Measurements from ENCODE around the gene ANP32E.
A peak's percentile ranks its signal among the peaks of the same experiment; 100 is the strongest.
"Not testable (repeated sequence)": the region's sequence is repeated elsewhere in the genome, so short reads cannot be mapped to it uniquely, and the experiment has no call there.

The ANP32E gene

DNA sequence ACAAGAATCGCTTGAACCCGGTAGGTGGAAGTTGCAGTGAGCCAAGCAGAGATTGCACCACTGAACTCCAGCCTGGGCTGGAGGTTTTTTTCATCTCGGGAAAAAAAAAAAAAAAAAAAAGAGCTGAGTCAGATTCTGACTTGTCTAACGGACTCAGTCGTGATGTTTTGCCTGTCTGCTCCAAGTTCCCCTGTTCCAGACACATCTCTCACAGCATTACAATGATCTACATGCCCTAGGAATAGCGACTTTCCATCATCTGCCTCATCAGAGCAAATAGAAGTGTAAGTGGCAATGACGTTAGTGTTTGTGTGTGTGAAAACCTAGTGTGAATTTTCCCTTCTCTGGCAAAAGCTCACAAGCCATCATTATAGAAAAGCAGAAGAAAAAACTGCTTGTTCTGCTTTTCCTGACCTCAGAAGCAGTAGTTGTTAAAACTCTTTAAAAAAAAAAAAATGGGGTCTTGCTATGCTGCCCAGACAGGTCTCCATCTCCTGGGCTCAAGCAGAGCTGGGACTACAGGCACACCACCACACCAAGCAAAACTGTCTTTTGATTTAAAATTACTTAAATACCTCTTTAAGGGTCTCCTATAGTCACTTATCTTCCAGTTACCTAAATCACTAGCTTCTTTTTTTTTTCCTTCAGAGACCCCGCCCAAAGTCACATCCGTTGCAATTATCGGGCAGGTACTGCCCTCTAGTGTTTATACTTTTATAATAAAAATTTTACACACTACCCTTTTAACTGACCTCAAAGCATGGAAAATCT is 48.9 kb downstream of the ANP32E start:
- no peak overlapping the region for H2BK15ac ChIP-seq (replicated peaks; ENCODE audit: low read depth)
- H4K8ac ChIP-seq (ENCODE audit: low read depth, low read length) = no peak overlapping the region
- H2AK5ac ChIP-seq (ENCODE audit: low read length) = no peak overlapping the region
- H3K4me3 ChIP-seq (ENCODE audit: low read length) = no peak overlapping the region
- H3K36me3 ChIP-seq (ENCODE audit: control insufficient read depth, insufficient read depth, low read length) = no peaks in the 10 kb centered on the region
- H3K79me1 ChIP-seq (ENCODE audit: low read length) = no peaks in the 10 kb centered on the region
- no peak overlapping the region for H3K23ac ChIP-seq (ENCODE audit: low read length)
- H3K18ac ChIP-seq (ENCODE audit: low read length) = no peak overlapping the region
- H3K4me1 ChIP-seq (ENCODE audit: control insufficient read depth, low read depth, low read length) = no peaks in the 10 kb centered on the region
- H2BK120ac ChIP-seq (ENCODE audit: low read depth, low read length) = no peak overlapping the region
- H2BK5ac ChIP-seq (ENCODE audit: low read length) = no peak overlapping the region
- no peak overlapping the region for H3K4me2 ChIP-seq (ENCODE audit: low read length)
- no peaks in the 10 kb centered on the region for H3K79me2 ChIP-seq (ENCODE audit: control insufficient read depth, insufficient read depth, low read length)
- no peak overlapping the region for H3K9ac ChIP-seq (ENCODE audit: low read length)
- peak; percentile 71 for DNase-seq
- H3K56ac ChIP-seq (ENCODE audit: low read length) = peak overlapping the region; percentile 60
- no peak overlapping the region for H3K4ac ChIP-seq (ENCODE audit: low read depth, low read length)
- H3K27ac ChIP-seq (ENCODE audit: low read depth, low read length) = no peak overlapping the region
- H4K5ac ChIP-seq (ENCODE audit: low read length) = no peak overlapping the region
- no CpG with 5 or more reads among the region's 10 CpGs for WGBS (ENCODE audit: extremely low coverage, insufficient coverage, low lambda C conversion rate)
- H3K27me3 ChIP-seq (ENCODE audit: insufficient read depth, low read length, poor library complexity) = no peaks in the 10 kb centered on the region

- H3K56ac ChIP-seq (ENCODE audit: low read length); H2BK120ac ChIP-seq (ENCODE audit: low read depth, low read length); H3K27me3 ChIP-seq (ENCODE audit: insufficient read depth, low read length, poor library complexity); H3K18ac ChIP-seq (ENCODE audit: low read length); H4K8ac ChIP-seq (ENCODE audit: low read depth, low read length); H3K36me3 ChIP-seq (ENCODE audit: control insufficient read depth, insufficient read depth, low read length); H3K4me1 ChIP-seq (ENCODE audit: control insufficient read depth, low read depth, low read length); H3K79me1 ChIP-seq (ENCODE audit: low read length); H3K9ac ChIP-seq (ENCODE audit: low read length); H3K4me3 ChIP-seq (ENCODE audit: low read length); H3K27ac ChIP-seq (ENCODE audit: low read depth, low read length); H3K4ac ChIP-seq (ENCODE audit: low read depth, low read length); H3K4me2 ChIP-seq (ENCODE audit: low read length); H2BK5ac ChIP-seq (ENCODE audit: low read length); H3K23ac ChIP-seq (ENCODE audit: low read length); DNase-seq; H2BK15ac ChIP-seq (replicated peaks; ENCODE audit: low read depth); H2AK5ac ChIP-seq (ENCODE audit: low read length); H3K79me2 ChIP-seq (ENCODE audit: control insufficient read depth, insufficient read depth, low read length); H4K5ac ChIP-seq (ENCODE audit: low read length): not testable (repeated sequence)
- no CpG with 5 or more reads among the region's 7 CpGs for WGBS (ENCODE audit: extremely low coverage, insufficient coverage, low lambda C conversion rate)
These were observed 49.5 kb downstream of the ANP32E start for GRCh38 chr1:150186438-150186788.

DNA sequence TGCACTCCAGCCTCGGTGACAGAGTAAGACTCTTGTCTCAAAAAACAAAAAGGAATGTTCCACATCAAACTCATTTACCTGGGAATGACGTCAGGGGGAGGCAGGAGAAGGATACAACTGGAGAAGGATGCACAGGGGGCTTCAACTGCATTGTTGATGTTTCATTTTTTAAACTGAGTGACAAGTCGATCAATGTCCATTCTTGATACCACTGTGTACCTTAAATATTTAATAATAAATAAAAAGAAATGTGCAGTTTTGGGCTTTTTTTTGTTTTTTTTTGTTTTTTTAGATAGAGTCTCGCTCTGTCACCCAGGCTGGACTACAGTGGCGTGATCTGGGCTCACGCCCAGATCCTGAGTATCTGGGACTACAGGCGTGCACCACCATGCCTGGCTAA is 50.4 kb downstream of the ANP32E start:
- no peak overlapping the region for H4K8ac ChIP-seq (ENCODE audit: low read depth, low read length)
- no peak overlapping the region for H3K9ac ChIP-seq (ENCODE audit: low read length)
- H2BK15ac ChIP-seq (replicated peaks; ENCODE audit: low read depth) = no peak overlapping the region
- no CpG with 5 or more reads among the region's 7 CpGs for WGBS (ENCODE audit: extremely low coverage, insufficient coverage, low lambda C conversion rate)
- no peak overlapping the region for H4K5ac ChIP-seq (ENCODE audit: low read length)
- no peaks in the 10 kb centered on the region for H3K4me1 ChIP-seq (ENCODE audit: control insufficient read depth, low read depth, low read length)
- H3K36me3 ChIP-seq (ENCODE audit: control insufficient read depth, insufficient read depth, low read length) = no peaks in the 10 kb centered on the region
- no peak overlapping the region for H2BK5ac ChIP-seq (ENCODE audit: low read length)
- H3K4ac ChIP-seq (ENCODE audit: low read depth, low read length) = no peak overlapping the region
- no peak overlapping the region for H3K56ac ChIP-seq (ENCODE audit: low read length)
- no peak overlapping the region for H3K27ac ChIP-seq (ENCODE audit: low read depth, low read length)
- no peak overlapping the region for H2AK5ac ChIP-seq (ENCODE audit: low read length)
- H3K23ac ChIP-seq (ENCODE audit: low read length) = no peak overlapping the region
- H3K27me3 ChIP-seq (ENCODE audit: insufficient read depth, low read length, poor library complexity) = no peaks in the 10 kb centered on the region
- H3K79me2 ChIP-seq (ENCODE audit: control insufficient read depth, insufficient read depth, low read length) = no peaks in the 10 kb centered on the region
- no peak overlapping the region for H3K4me3 ChIP-seq (ENCODE audit: low read length)
- no peak for DNase-seq
- no peak overlapping the region for H2BK120ac ChIP-seq (ENCODE audit: low read depth, low read length)
- H3K4me2 ChIP-seq (ENCODE audit: low read length) = no peak overlapping the region
- no peaks in the 10 kb centered on the region for H3K79me1 ChIP-seq (ENCODE audit: low read length)
- H3K18ac ChIP-seq (ENCODE audit: low read length) = no peak overlapping the region

- Histone ChIP-seq H3K27ac (ENCODE audit: low read depth, low read length) (no peak overlapping the region), H2AK5ac (ENCODE audit: low read length) (no peak overlapping the region), H3K4me2 (ENCODE audit: low read length) (no peak overlapping the region), H3K4ac (ENCODE audit: low read depth, low read length) (no peak overlapping the region), H3K18ac (ENCODE audit: low read length) (no peak overlapping the region), H4K8ac (ENCODE audit: low read depth, low read length) (no peak overlapping the region), H3K27me3 (ENCODE audit: insufficient read depth, low read length, poor library complexity) (no peaks in the 10 kb centered on the region), H3K56ac (ENCODE audit: low read length) (no peak overlapping the region), H3K9ac (ENCODE audit: low read length) (no peak overlapping the region), H2BK5ac (ENCODE audit: low read length) (no peak overlapping the region), H3K36me3 (ENCODE audit: control insufficient read depth, insufficient read depth, low read length) (no peaks in the 10 kb centered on the region), H3K79me2 (ENCODE audit: control insufficient read depth, insufficient read depth, low read length) (no peaks in the 10 kb centered on the region), H2BK15ac (replicated peaks; ENCODE audit: low read depth) (no peak overlapping the region), H3K79me1 (ENCODE audit: low read length) (no peaks in the 10 kb centered on the region), H3K23ac (ENCODE audit: low read length) (no peak overlapping the region), H4K5ac (ENCODE audit: low read length) (no peak overlapping the region), H2BK120ac (ENCODE audit: low read depth, low read length) (no peak overlapping the region), H3K4me1 (ENCODE audit: control insufficient read depth, low read depth, low read length) (no peaks in the 10 kb centered on the region), H3K4me3 (ENCODE audit: low read length) (no peak overlapping the region)
- WGBS (ENCODE audit: extremely low coverage, insufficient coverage, low lambda C conversion rate) = no CpG with 5 or more reads among the region's 3 CpGs
- no peak for DNase-seq
These were observed 52.9 kb downstream of the ANP32E start for GRCh38 chr1:150183061-150183460.

DNA sequence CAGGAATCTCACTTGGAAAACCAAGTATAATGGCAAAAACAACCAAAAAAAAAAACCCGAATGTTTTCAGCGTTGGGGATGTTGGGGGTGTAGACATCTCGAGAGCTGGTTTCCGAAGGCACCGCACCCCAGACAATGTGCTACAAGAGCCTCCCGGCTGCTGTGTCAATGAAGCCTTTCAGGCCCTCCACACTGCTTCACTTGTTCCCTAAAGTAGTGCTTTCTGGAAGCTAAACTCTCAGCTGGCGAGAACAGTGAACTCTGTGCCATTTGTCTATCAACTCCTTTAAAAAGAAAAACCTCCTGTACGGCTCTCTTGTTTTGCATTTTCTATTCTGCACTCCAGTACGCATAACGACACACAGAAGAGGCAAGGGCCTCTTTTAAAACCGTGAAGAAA is 53.7 kb downstream of the ANP32E start:
- Histone ChIP-seq H2BK15ac (replicated peaks; ENCODE audit: low read depth) (no peak overlapping the region), H4K8ac (ENCODE audit: low read depth, low read length) (no peak overlapping the region), H3K36me3 (ENCODE audit: control insufficient read depth, insufficient read depth, low read length) (no peaks in the 10 kb centered on the region), H3K4me2 (ENCODE audit: low read length) (no peak overlapping the region), H3K4ac (ENCODE audit: low read depth, low read length) (no peak overlapping the region), H3K27me3 (ENCODE audit: insufficient read depth, low read length, poor library complexity) (no peaks in the 10 kb centered on the region), H3K27ac (ENCODE audit: low read depth, low read length) (no peak overlapping the region), H3K23ac (ENCODE audit: low read length) (no peak overlapping the region), H3K18ac (ENCODE audit: low read length) (no peak overlapping the region), H3K79me1 (ENCODE audit: low read length) (no peaks in the 10 kb centered on the region), H3K56ac (ENCODE audit: low read length) (no peak overlapping the region), H3K4me3 (ENCODE audit: low read length) (no peak overlapping the region), H2AK5ac (ENCODE audit: low read length) (no peak overlapping the region), H3K4me1 (ENCODE audit: control insufficient read depth, low read depth, low read length) (no peaks in the 10 kb centered on the region), H2BK5ac (ENCODE audit: low read length) (no peak overlapping the region), H3K9ac (ENCODE audit: low read length) (no peak overlapping the region), H4K5ac (ENCODE audit: low read length) (no peak overlapping the region), H3K79me2 (ENCODE audit: control insufficient read depth, insufficient read depth, low read length) (no peaks in the 10 kb centered on the region), H2BK120ac (ENCODE audit: low read depth, low read length) (no peak overlapping the region)
- no peak for DNase-seq
- no CpG with 5 or more reads among the region's 11 CpGs for WGBS (ENCODE audit: extremely low coverage, insufficient coverage, low lambda C conversion rate)

- Histone ChIP-seq H3K27ac (ENCODE audit: low read depth, low read length) (no peak overlapping the region), H4K5ac (ENCODE audit: low read length) (no peak overlapping the region), H4K8ac (ENCODE audit: low read depth, low read length) (no peak overlapping the region), H3K56ac (ENCODE audit: low read length) (no peak overlapping the region), H3K79me2 (ENCODE audit: control insufficient read depth, insufficient read depth, low read length) (no peaks in the 10 kb centered on the region), H2AK5ac (ENCODE audit: low read length) (no peak overlapping the region), H3K27me3 (ENCODE audit: insufficient read depth, low read length, poor library complexity) (no peaks in the 10 kb centered on the region), H3K18ac (ENCODE audit: low read length) (no peak overlapping the region), H3K9ac (ENCODE audit: low read length) (no peak overlapping the region), H3K36me3 (ENCODE audit: control insufficient read depth, insufficient read depth, low read length) (no peaks in the 10 kb centered on the region), H3K4me3 (ENCODE audit: low read length) (no peak overlapping the region), H2BK5ac (ENCODE audit: low read length) (no peak overlapping the region), H3K4me1 (ENCODE audit: control insufficient read depth, low read depth, low read length) (no peaks in the 10 kb centered on the region), H3K79me1 (ENCODE audit: low read length) (no peaks in the 10 kb centered on the region), H3K4ac (ENCODE audit: low read depth, low read length) (no peak overlapping the region), H3K4me2 (ENCODE audit: low read length) (no peak overlapping the region), H3K23ac (ENCODE audit: low read length) (no peak overlapping the region), H2BK120ac (ENCODE audit: low read depth, low read length) (no peak overlapping the region), H2BK15ac (replicated peaks; ENCODE audit: low read depth) (no peak overlapping the region)
- no peak for DNase-seq
- WGBS (ENCODE audit: extremely low coverage, insufficient coverage, low lambda C conversion rate) = no CpG with 5 or more reads among the region's 5 CpGs
These were observed 55.4 kb downstream of the ANP32E start for GRCh38 chr1:150180474-150180873.

All from mesendoderm (in vitro differentiated cells).